ENCODE results near the gene DAAM2.

- TF ChIP-seq SUZ12 (IDR thresholded peaks at IDR 0.05; ENCODE audit: extremely low read depth, insufficient read depth, insufficient read length) (no peak), ZNF274 (IDR thresholded peaks at IDR 0.05; ENCODE audit: low read depth, low read length) (no peak), YY1 (IDR thresholded peaks at IDR 0.05; ENCODE audit: insufficient read depth, insufficient read length) (no peak)
These were observed 125.8 kb downstream of the DAAM2 start for GRCh38 chr6:39917981-39918380.

Data from NT2/D1 (cell line).